ENCODE results near the gene ABCB9. TPM values are rescaled to one million over a fixed set of nuclear protein-coding genes. Genes with fewer than 3 reads are reported as not detected.

ABCB9 gene
- total RNA-seq, 1 experiment from 2014 or later, result 20.9 TPM

DNA sequence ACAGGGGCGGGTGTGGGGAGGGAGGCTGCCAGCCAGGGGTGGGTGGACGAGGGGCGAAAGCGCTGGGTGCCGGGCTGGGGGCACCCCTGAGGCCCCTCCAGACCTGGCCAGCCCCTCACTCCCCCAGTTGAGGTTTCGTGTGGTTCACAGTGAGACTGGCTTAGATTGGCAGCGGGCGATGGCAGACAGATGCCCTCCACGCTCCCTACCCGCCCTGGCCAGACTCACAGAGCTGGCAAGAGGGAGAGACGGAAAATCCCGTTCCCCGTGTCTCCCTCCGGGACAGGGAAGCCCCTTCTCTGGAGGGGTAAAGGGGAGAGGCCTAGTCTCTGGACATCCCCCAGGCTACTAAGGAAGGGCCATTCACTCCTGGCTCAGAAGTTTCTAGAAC lies 37.1 kb downstream of the ABCB9 start:
- ATAC-seq (no peak), DNase-seq (no peak)
- Histone ChIP-seq H3K4me1 (ENCODE audit: insufficient read depth, low read length) (no peaks in the 10 kb centered on the region), H3K27ac (ENCODE audit: low read length) (no peak overlapping the region), H3K36me3 (ENCODE audit: low read depth, low read length) (no peaks in the 10 kb centered on the region), H3K9me3 (ENCODE audit: low read length) (no peaks in the 10 kb centered on the region), H3K27me3 (ENCODE audit: low read length) (no peaks in the 10 kb centered on the region), H2AFZ (ENCODE audit: low read length) (no peak overlapping the region), H3K9me2 (replicated peaks; ENCODE audit: low read length) (no peaks in the 10 kb centered on the region), H3K9ac (ENCODE audit: low read length) (no peak overlapping the region), H3F3A (ENCODE audit: low read length, unreplicated experiment) (no peaks in the 10 kb centered on the region), H3K79me2 (ENCODE audit: low read length) (no peaks in the 10 kb centered on the region), H3K4me2 (ENCODE audit: low read length) (no peak overlapping the region), H3K4me3 (ENCODE audit: low read length) (no peak overlapping the region), H4K20me1 (ENCODE audit: low read length) (no peaks in the 10 kb centered on the region)
- ChIA-PET POLR2A (ENCODE audit: unreplicated experiment) (no interaction called here), CTCF (no interaction called here)
- intact Hi-C loops (cut with micrococcal nuclease), result no loop called here
- TF ChIP-seq EZH2 (IDR thresholded peaks at IDR 0.05; ENCODE audit: low read length, unreplicated experiment) (no peak), EZH2phosphoT487 (IDR thresholded peaks at IDR 0.05; ENCODE audit: borderline replicate concordance, low read length) (no peak)
- TF ChIP-seq, protein P1, sequence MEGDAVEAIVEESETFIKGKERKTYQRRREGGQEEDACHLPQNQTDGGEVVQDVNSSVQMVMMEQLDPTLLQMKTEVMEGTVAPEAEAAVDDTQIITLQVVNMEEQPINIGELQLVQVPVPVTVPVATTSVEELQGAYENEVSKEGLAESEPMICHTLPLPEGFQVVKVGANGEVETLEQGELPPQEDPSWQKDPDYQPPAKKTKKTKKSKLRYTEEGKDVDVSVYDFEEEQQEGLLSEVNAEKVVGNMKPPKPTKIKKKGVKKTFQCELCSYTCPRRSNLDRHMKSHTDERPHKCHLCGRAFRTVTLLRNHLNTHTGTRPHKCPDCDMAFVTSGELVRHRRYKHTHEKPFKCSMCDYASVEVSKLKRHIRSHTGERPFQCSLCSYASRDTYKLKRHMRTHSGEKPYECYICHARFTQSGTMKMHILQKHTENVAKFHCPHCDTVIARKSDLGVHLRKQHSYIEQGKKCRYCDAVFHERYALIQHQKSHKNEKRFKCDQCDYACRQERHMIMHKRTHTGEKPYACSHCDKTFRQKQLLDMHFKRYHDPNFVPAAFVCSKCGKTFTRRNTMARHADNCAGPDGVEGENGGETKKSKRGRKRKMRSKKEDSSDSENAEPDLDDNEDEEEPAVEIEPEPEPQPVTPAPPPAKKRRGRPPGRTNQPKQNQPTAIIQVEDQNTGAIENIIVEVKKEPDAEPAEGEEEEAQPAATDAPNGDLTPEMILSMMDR (conservative IDR thresholded peaks at IDR 0.05; ENCODE audit: low read depth, low read length), result no peak
- BruUV-seq (replicated peaks), result no TSS peak

DNA sequence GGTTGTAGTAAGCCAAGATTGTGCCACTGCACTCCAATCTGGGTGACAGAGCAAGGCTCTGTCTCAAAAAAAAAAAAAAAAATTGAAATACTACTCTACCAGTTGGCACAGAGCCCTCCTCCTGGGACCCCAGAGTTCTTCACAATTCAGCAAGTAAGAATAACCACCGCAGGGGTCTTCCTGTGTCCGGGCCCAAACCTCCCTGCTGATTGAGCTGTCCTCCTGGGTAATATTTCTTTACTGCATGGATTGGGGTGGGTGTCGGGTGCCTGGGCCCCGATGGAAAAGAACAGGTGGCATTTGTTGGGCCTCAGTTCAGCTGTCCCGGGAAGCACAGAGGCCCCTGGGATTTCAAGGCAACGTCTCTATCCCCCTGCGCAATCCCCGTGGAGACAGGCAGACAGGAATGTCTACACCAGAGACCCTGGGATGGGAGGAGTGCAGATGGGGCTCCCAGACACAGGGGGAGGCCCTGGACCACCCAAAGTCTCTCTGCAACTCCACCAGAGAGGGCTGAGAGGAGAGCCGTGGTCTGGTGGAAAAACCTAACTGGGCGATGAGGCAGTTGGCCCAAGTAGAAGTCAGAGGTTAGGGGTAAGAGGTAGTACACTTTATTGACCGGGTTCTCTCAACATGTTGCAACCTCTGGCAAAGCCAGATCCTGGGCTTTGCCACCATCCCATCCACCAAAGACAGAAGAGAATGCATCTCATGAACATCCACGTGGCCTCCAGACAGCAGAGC lies 37.7 kb downstream of the ABCB9 start:
- no peaks in the 10 kb centered on the region for H3K79me2 ChIP-seq (ENCODE audit: low read length)
- no peak for ATAC-seq
- H4K20me1 ChIP-seq (ENCODE audit: low read length), result no peaks in the 10 kb centered on the region
- H3F3A ChIP-seq (ENCODE audit: low read length, unreplicated experiment), result no peaks in the 10 kb centered on the region
- TF ChIP-seq EZH2 (IDR thresholded peaks at IDR 0.05; ENCODE audit: low read length, unreplicated experiment), result no peak
- no peak for TF ChIP-seq EZH2phosphoT487 (IDR thresholded peaks at IDR 0.05; ENCODE audit: borderline replicate concordance, low read length)
- TF ChIP-seq, protein P1 (conservative IDR thresholded peaks at IDR 0.05; ENCODE audit: low read depth, low read length), result no peak
- no peaks in the 10 kb centered on the region for H3K27me3 ChIP-seq (ENCODE audit: low read length)
- no peak overlapping the region for H3K9ac ChIP-seq (ENCODE audit: low read length)
- CTCF ChIA-PET, result no interaction called here
- DNase-seq, result no peak
- POLR2A ChIA-PET (ENCODE audit: unreplicated experiment), result no interaction called here
- BruUV-seq (replicated peaks), result no TSS peak
- no peak overlapping the region for H3K27ac ChIP-seq (ENCODE audit: low read length)
- no peaks in the 10 kb centered on the region for H3K9me2 ChIP-seq (replicated peaks; ENCODE audit: low read length)
- H3K4me3 ChIP-seq (ENCODE audit: low read length), result no peak overlapping the region
- no peaks in the 10 kb centered on the region for H3K4me1 ChIP-seq (ENCODE audit: insufficient read depth, low read length)
- no peaks in the 10 kb centered on the region for H3K36me3 ChIP-seq (ENCODE audit: low read depth, low read length)
- no peak overlapping the region for H3K4me2 ChIP-seq (ENCODE audit: low read length)
- intact Hi-C loops (cut with micrococcal nuclease), result no loop called here
- no peaks in the 10 kb centered on the region for H3K9me3 ChIP-seq (ENCODE audit: low read length)
- H2AFZ ChIP-seq (ENCODE audit: low read length), result no peak overlapping the region

GRCh38 chr12:122927756-122928403 lies 38.4 kb downstream of the ABCB9 start:
- no peak for DNase-seq
- intact Hi-C loops (cut with micrococcal nuclease), result no loop called here
- POLR2A ChIA-PET (ENCODE audit: unreplicated experiment), result no interaction called here
- Histone ChIP-seq H3K4me1 (ENCODE audit: insufficient read depth, low read length) (no peaks in the 10 kb centered on the region), H3K9me3 (ENCODE audit: low read length) (no peaks in the 10 kb centered on the region), H4K20me1 (ENCODE audit: low read length) (no peaks in the 10 kb centered on the region), H3K36me3 (ENCODE audit: low read depth, low read length) (no peaks in the 10 kb centered on the region), H2AFZ (ENCODE audit: low read length) (no peak overlapping the region), H3K27ac (ENCODE audit: low read length) (no peak overlapping the region), H3F3A (ENCODE audit: low read length, unreplicated experiment) (no peaks in the 10 kb centered on the region), H3K9me2 (replicated peaks; ENCODE audit: low read length) (no peaks in the 10 kb centered on the region), H3K9ac (ENCODE audit: low read length) (no peak overlapping the region), H3K27me3 (ENCODE audit: low read length) (no peaks in the 10 kb centered on the region), H3K4me2 (ENCODE audit: low read length) (no peak overlapping the region), H3K4me3 (ENCODE audit: low read length) (no peak overlapping the region), H3K79me2 (ENCODE audit: low read length) (no peaks in the 10 kb centered on the region)
- BruUV-seq (replicated peaks), result no TSS peak
- ATAC-seq, result no peak
- no peak for TF ChIP-seq EZH2phosphoT487 (IDR thresholded peaks at IDR 0.05; ENCODE audit: borderline replicate concordance, low read length)
- TF ChIP-seq, protein P1 (conservative IDR thresholded peaks at IDR 0.05; ENCODE audit: low read depth, low read length), result no peak
- TF ChIP-seq EZH2 (IDR thresholded peaks at IDR 0.05; ENCODE audit: low read length, unreplicated experiment), result no peak
- CTCF ChIA-PET, result no interaction called here
